Inflammatory macrophage treated with lipopolysaccharide for 1 hour (primary cell): ENCODE measurements around the gene FBLN1.

Experiments used
- DNase-seq, 2 donors: peaks; one replicate each; pipeline ENCODE4 v3.0.0-alpha.2; 2020 to 2022

Gene FBLN1

DNA sequence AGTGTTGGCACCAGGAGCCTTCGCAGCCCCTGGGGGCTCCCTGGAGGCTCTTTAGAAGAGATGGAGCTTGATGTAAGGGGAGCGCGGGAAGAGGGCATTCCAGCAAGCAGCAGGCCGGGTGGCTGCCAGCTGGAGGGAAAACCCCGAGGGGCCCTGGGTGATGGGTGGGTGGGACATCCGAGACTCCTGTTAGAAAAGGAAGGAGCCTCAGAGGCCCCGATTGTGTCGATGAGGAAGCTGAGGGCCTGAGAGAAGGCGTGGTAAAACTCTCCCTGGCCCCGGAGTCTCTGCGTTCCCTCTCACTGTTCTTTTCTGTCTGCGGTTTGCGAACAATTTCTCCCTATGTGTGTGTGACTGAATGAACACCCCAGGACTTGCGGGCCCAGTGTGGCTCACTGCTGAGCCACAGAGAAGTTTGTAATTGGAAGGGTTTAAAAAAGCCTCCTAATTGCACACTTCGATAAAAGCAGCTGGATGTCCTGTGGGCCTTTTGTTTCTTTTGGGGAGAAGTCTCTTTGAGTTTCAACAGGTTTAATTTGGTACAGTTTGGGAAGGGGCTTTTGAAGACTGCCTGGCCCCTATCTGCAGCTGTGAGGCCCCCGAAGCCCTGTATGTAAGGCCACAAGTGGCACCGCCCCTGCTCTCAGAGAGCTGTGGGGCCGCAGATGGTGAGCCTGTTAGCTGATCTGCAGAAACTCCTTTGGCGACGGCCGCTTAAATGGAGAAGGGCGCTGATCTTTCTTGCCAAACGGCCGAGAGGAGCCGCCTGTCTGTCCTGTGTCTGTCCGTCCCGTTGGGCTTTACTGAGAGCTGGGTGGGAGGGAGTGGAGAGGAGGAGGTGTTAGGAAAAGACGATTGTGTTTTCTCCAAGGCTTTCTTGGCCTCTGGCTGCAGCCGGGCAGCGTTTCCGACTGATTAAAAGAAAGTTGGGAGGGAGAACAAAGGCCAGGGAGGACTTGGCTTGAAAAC, 2.0 kb downstream of the FBLN1 start:
- DNase-seq = peak; percentile 5 to 12

DNA sequence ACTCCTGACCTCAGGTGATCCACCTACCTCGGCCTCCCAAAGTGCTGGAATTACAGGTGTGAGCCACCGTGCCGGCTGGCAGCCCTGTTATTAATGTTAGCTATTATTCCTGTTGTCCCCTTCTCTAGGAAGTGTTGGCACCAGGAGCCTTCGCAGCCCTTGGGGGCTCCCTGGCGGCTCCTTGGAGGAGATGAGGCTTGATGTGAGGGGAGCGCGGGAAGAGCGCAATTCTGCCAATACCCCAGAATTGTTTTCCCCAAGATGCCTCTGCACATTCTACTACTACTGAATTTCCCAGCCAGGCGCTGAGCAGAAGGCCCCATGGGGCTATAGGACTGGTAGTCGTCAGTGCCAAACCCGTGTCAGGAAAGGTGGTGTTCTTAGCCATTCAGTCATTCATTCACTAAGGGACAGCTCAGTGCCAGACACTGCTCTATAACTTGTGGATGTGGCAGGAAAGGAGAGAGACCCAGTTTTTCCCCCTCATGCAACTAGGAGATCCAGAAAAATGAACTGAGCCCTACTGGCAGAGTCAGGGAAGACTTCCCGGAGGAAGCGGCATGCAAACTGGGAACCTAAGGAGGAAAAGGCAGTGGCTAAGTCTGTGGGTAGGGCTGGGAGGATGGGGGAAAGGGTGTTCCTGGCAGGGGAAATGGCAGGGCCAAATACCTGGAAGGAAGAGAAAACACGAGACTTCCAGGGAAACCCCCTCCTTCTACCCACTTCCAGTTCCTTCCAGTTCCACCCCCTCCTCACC, 3.5 kb downstream of the FBLN1 start:
- DNase-seq = no peak

DNA sequence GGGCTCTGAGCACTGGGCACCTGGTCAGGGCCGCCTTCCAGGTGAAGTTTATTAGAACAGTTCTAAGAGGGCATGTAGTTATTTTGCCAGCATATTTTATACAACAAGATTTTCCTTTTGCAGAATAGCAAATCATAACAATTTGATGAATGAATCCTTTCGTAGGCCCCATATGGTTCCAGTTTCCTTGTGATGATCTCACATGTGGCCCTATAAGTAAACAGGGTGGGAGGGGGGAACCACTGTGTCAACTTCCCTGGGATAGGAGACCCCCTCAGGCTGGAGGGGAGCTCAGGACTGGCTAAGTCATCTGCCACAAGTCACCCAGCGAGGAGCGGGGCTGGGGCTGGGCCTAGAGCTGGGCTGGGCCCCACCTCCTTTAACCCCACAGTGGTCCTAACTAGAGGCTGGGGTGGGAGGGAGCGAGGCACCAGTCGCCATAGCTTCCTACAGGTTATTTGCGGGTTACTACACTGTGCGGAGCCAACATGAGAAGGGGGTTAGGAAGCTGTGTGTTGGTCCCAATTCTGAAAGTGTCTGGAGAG, 4.2 kb downstream of the FBLN1 start:
- no peak for DNase-seq

DNA sequence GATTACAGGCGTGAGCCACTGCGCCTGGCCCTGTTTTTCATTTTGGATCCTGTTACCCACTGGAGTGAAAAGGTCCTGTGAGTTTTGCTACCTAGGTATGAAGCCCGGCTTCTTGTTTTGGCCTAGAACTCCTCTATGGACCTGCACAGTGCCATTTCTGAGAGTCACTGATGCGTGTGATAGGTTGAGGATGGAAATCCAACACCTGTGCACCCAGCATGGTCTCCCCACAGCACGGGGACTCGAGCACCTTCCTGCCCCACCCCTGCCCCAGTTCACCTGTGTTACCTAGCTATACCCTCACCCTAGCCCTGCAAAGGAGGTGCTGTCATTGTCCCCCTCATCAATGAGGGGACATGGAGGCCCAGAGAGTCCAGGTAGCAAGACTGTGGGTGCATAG, 5.1 kb downstream of the FBLN1 start:
- no peak for DNase-seq

DNA sequence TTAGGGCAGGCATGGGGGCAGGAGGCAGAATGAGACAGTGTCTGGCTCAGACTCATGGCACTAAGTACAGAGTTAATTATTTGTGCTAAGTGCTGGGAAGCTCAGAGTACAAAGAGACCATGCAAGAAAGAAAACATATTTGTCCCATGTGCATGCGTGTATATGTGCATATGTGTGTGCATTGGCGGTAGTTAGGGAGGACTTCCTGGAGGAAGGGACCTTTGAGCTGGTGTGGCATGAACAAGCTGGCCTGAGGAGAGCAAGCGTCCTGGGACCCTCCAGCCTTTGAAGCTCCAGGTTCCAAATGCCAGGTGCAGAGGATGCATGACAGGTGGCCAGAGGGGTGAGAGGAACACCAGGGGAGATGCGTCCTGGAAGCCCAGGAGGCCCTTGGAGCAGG, 6.1 kb downstream of the FBLN1 start:
- DNase-seq = no peak

DNA sequence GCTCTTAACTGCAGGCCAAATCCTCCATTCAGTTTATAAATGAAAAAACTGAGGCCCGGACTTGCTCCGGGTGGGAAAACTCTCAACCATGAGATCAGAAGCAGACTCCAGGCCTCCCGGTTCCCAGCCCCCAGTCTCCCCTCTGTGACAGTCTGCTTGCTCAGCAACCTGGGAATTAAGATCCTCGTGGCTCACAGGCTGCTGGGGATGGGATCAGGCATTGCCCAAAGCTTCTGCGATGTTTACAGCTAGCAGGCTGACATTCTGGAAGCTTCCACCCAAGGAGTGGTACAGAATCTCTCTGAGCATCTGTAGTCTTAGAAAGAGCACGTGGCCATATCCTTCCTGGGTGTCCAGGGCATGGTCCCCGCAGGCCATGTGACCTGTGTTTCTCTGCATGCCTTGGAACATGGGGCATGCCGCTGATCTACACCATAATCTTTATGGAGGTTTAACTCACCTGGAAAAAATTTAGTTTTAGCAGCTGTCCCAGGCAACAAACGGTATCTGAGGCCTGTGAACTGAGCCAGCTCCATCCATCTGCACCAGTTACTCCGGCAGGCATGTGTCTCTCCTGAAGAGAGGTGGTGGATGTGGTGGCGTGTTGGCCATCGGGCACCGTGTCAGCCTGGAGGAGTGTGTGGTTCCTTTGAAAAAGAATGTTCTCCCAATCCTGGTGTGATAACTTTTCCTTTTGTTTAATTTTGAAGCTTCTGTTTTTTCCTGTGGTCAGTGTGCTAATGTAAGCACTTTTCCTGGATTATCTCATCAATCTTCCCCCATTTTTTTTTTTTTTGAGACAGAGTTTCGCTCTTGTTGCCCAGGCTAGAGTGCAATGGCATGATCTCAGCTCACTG, 7.9 kb downstream of the FBLN1 start:
- DNase-seq = no peak

DNA sequence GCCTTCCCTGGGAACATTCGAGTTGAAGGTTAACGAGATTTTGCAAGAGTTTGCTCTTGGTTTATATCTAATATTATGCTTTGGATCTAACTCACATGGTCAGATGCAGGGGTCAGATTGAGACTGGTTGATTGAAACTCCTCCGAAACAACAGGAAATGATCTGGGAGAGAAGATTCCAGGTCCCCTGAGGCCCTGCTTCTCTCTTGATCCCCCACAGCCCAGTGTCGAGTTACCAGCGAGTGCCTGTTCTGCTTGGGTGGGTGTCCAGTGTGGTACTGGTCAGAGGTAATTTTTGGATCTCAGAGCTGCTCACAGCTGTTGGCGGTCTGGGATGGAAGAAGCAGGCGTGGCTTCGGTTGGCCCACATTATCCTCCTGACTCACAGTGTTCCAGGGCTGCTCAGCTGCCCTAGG, 9.2 kb downstream of the FBLN1 start:
- no peak for DNase-seq

DNA sequence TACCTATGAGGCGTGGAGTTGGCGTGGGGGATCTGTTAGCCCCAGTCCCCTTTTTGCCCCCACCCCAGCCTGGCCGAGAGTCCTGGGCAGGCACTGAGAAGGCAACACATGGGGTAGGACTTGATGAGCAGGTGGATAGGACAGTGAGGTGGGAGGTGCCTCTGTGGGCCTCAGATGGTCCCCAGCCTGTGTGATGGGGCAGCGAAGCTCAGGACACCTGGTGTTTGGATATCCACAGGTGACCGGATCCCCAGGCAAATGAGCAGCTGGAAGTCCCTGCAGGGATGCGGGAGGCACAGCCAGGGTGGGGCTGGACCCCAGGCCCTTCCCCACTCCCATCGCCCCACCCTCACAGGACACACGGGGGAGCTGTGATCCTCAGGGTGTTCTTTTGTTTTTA, 9.7 kb downstream of the FBLN1 start:
- no peak for DNase-seq

DNA sequence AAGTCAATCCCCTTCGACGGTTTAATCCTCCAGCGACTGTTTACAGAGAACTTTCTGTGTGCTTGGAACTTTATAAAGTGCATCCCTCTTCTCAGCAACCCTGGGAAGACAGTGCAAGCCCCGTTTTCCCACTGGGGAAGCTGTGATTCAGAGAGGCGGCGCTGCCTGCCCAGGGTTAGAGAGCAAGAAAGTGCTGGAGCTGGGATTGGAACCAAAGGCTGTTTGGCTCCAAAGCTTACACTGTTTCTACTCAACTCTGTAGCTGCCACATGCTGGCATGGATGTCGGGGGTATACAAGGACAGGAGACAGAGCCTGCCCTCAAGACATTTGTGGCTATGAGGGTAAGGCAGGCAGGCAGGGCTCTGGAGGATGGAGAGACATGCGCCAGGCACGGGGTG, 13.0 kb downstream of the FBLN1 start:
- DNase-seq = no peak

DNA sequence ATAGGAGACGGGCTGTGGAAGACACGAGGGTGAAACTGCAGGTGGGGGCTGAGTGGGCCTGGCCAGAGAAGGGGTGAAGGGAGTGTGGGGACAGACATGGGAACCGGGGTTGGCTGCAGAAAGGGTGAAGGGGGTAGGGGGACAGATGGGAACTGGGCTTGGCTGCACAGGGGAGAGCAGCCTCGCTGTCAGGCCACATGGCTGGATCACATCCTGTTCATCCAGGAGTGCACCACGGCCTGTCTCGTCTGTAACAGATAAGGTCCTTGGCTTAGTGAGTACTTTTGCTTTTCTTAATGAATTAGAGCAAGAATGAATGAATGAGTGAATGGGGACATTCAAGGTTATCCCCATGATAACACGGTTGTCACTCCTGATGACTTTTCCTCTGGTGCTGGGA, 13.5 kb downstream of the FBLN1 start:
- no peak for DNase-seq

DNA sequence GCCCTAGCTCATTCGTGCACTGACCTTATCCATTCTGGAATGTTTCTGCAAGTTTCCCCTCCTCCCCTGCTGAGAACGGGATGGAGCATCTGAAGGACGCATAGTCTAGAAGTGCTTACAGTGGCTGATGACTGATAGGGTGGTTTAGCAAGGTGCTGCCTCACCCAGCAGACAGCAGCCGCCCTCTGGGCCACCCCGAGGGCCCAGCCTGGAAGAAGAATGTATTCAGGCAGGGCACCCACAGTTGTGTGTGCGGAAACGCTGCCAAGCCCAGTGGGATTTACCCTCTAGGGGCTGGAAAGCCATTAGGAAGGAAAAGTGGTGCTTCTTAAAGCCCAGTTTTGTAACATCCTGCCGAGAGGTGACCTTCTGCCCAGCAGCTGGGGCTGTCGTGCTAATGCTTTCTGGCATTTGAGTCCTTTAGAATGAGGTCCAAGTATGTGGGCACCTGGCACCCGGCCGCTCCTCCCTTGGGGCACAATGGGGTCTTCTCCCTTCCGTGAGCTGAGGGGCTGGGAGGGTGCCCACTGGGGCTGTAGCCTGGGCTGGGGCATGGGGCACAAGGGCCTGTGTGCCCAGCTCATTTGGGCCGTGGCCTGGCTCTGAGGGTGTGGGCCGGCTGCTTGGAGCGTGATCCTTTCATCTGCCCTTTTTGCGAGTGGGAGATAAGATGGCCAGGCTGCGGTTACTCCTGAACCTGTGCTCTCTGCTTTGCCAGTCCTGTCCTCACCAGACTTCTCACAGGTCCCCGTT, 14.4 kb downstream of the FBLN1 start:
- no peak for DNase-seq

DNA sequence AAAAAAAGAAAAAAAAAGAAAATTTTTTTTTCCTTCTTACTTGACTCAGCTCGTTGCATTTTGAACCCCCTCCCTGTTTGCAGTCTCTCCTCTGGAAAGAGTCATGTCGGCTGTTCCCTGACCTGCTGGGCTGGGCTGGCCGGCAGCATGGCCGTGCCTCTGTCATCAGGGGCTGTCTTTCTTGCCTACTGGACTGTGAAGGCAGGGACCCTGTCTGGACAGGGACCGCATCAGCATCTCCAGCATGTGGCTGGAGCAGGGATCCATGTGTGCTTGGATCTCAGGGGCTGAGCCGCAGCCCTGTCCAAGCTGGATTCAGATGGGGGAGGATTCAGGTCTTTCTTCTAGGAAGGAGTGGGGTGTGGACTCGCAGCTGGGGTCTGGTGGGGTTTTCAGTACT, 15.5 kb downstream of the FBLN1 start:
- DNase-seq = no peak

DNA sequence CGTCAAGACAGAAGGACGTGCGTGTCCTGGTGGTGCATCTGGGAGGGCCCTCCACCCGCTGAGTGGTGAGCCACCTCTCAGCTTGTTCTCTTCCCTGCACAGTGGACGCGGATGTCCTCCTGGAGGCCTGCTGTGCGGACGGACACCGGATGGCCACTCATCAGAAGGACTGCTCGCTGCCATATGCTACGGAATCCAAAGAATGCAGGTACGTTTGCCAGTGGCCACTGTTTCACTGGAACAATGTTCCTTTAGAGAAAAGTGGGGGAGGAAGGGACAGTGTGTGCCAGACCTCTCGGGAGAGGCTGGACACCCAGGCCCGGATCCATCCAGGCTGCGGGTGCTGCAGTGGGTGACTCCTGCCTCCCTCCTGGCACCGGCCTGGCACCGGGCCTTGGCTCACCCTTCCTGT, 15.9 kb downstream of the FBLN1 start:
- DNase-seq = no peak

DNA sequence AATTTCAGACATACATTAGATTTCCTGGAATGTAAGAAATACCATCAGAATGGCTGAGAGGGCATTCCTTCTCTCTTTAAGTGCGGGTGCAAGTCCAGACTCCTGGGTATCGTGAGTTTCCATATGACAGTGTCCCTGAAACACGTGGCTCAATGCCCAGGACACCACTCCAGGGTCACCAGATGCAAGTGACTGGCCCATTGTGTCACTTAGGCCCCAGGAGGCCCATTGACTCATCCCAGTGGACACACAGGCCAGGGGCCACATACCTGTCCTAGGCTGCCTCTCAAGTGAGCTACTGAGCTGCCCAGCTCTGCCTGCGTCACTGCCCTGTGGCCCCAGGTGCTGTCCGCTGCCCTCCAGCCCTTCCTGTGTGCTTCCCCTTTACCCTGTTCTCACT, 18.5 kb downstream of the FBLN1 start:
- DNase-seq = no peak

DNA sequence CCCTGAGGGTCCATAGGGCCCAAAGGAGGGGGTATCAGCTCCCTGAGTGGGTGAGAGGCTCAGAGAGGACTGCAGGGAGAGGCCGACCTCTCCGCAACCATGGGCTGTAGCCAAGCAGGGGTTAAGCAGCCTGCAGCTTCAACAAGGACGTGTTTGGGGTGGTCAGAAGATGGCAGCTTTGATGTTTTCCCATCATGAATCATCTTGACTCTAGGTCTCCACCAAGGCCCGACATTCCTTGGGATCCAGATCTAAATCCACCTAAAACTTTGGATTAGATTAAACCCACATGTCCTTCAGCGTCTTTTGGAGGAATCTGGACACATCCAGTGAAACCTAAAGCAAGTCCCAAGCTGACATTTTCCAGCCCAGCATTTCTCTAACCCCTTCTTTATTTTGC, 19.8 kb downstream of the FBLN1 start:
- DNase-seq = no peak

DNA sequence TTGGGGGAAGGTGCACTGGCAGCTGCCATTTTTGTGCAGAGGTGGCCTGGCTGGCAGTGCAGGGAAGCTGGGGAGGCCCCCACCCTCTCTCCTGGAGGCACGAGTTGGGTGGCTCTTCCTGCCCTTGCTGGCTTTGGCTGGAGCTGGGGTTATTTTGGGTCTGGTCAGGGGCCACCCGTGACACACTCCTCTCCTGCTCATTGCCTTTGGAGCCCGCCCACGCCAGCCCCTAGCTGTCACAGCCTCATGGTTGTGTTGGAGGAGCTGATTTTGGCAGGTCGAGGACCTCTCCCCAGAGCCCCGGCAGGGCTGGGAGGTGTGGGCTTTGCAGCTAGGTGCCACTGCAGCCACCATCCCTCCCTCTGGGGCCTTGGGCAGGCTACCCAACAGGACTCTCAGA, 21.5 kb downstream of the FBLN1 start:
- DNase-seq = no peak

DNA sequence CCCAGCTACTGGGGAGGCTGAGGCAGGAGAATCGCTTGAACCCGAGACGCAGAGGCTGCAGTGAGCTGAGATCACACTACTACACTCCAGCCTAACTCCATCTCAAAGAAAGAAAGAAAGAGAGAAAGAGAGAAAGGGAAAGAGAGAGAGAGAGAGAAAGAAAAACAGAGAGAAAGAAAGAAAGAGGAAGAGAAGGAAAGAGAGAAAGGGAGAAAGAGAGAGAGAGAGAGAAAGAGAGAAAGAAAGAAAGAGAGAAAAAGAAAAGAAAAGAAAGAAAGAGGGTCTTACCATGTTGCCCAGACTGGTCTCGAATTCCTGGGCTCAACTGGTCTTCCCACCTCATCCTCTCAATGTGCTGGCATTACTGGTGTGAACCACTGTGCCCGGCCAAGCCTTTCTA, 22.3 kb downstream of the FBLN1 start:
- DNase-seq = no peak

DNA sequence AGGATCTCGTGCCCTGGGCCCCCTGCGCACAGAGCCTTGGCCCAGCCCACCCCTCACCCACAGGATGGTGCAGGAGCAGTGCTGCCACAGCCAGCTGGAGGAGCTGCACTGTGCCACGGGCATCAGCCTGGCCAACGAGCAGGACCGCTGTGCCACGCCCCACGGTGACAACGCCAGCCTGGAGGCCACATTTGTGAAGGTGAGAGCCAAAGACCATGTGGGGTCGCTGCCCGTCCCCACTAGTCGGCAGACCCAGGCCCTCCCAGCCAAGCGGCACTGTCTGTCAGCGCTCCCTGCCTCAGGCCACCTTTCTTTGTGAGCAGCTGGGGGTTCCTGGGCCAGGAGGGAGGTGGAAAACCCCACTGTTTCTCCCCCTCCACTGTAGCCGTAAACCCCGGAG, 22.8 kb downstream of the FBLN1 start:
- DNase-seq = no peak

DNA sequence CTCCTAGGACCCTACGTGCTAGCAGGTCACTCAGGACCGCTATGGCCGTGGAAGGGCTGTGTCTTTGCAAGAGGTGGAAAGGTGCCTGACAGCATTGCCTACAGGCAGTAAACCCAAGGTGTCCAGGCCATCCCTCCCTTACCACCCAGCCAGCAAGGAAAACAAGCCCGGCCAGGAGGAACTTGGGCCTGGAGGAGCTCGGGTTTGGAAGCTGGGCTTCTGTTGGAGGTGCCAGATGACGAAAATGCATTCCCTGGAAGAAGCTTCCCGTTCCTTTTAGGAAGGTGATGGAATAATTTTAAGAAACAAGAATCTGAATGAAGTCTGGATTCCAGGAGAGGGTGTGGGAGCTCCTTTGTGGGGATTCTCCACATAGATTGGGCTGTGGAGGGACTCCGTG, 23.6 kb downstream of the FBLN1 start:
- DNase-seq = no peak

DNA sequence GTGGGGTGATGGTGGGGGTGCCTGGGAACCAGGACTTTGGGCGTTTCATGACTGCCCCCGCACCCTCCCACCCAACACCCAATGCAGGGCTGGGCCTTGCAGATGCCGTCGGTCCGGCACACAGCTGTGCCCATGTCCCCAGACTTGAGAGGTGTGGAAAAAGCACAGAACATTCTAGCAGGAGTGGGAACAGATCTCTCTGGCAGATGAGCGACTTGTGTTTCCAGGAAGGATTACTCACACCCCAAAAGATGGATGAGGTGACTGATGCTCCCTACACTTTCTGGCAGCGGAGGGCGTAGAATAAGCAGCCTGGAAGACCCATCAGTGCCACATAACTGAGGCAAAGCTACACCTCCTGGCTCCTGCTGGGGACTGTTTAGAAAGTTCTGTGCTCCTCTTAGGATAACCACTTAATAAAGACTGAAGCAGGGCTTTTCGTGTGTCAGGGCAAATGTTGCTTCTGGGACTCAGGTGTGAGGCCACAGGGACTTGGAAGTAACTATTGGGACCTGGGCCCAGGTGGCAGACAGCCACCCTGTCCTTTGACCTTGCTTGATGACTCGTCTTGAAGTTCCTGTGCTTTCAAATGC, 24.2 kb downstream of the FBLN1 start:
- no peak for DNase-seq

DNA sequence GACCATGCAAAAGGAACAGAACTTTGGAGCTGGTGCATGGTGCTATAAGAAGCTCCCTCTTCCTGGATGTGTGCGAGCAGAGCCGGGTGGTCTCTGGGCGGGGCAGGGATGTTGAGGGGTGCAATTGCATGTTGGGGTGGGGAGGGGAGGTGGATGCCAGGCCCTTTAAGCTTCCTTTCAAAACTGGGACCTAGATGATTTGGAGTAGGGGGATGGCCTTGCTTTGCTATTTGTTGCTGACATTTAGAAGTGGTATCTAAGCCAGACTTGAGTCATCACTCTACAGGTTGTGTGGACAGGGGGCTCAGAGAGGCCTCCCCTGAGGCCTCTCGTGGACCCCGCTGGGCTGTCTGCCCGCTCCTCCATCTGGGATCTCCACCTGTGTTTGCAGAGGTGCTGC, 24.8 kb downstream of the FBLN1 start:
- DNase-seq = no peak

DNA sequence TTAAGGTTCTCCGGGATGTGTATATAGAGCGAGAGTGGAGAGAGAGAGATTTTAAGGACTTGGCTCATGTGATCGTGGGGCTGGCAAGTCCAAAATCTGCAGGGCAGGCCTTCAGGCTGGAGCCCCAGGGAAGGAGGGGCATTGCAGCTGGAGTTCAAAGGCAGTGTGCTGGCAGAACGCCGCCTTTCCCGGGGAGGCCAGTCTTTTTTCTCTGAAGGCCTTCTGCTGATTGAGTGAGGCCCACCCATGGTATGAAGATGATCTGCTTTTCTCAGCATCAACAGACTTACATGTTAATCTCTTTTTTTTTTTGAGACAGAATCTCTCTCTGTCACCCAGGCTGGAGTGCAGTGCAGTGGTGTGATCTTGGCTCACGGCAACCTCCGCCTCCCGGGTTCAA, 25.4 kb downstream of the FBLN1 start:
- no peak for DNase-seq
